Mesodermal cell (in vitro differentiated cells): ENCODE measurements around the gene PTPN5.

Experiments
- H3K27ac ChIP-seq: 2 replicates; pipeline ENCODE4 v1.7.0; 2013; ENCODE audit warnings: mild to moderate bottlenecking, low read depth, low read length, moderate library complexity; ENCODE audit not compliant: severe bottlenecking
- H3K36me3 ChIP-seq: 2 replicates; pipeline ENCODE4 v1.7.1; 2013; ENCODE audit warnings: mild to moderate bottlenecking, low read length, moderate library complexity; ENCODE audit not compliant: control insufficient read depth, insufficient read depth
- H3K4me1 ChIP-seq: one replicate; pipeline ENCODE4 v1.7.1; 2013; ENCODE audit warnings: mild to moderate bottlenecking, low read length; ENCODE audit not compliant: insufficient read depth, control insufficient read depth, poor library complexity, severe bottlenecking
- H3K4me3 ChIP-seq: 2 replicates; pipeline ENCODE4 v1.7.0; 2013; ENCODE audit warnings: low read length, control low read depth, mild to moderate bottlenecking; ENCODE audit not compliant: insufficient read depth, poor library complexity, severe bottlenecking; ENCODE audit errors: extremely low read depth
- H3K9me3 ChIP-seq: 2 replicates; pipeline ENCODE4 v1.7.1; 2013; ENCODE audit warnings: mild to moderate bottlenecking, low read length, moderate library complexity; ENCODE audit not compliant: control insufficient read depth
- WGBS, 2 experiments: methylation state at CpG; one replicate each; pipeline ENCODE4 v1.1.5; 2013; ENCODE audit warnings: missing lambda C conversion rate in 2 of 2; ENCODE audit not compliant: insufficient coverage in 2 of 2; 5-methylcytosine and 5-hydroxymethylcytosine counted together

Gene PTPN5

DNA sequence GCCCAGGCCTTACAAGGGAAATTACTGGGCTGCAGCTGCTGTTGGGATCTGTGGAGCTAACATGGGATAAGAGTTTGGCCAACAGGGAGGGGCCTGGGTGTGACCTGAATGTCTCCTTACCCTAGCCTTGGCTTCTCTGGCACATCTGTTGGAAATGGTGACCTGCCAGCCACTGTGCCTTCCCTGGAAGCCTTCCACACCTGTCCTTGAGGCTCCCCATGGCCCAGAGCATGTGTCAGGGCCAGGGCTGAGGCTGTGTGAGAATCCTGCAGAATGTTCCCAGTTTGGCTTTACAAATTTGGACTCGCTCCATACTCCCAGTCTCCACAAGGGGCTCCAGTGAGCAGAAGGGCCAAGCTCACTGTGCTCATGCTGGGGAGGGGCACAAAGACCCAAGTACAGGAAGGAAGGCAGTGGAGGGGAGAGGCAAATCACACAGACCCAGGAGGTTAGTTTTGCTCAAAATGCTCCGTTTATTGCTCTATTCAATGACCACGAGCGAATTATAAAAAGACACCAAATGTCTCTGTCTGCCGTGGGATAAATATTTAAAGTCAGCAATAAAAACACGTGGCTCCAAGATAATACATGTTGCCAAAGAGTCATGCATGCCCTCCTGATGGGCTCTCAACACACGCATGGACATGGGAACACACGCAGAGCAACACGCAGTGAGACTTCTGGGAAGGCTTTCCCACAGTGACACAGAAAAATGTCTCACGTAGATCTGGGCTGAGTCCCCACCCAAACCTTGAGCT lies 63.9 kb downstream of the PTPN5 start:
- H3K9me3 ChIP-seq: no peaks in the 10 kb centered on the region
- no peaks in the 10 kb centered on the region for H3K36me3 ChIP-seq
- WGBS, 2 experiments: 63 to 70% methylated on average over 10 of the region's 10 CpGs
- peaks cover 8% of the 10 kb centered on the region for H3K4me1 ChIP-seq
- no peak overlapping the region for H3K27ac ChIP-seq
- H3K4me3 ChIP-seq: no peak overlapping the region

DNA sequence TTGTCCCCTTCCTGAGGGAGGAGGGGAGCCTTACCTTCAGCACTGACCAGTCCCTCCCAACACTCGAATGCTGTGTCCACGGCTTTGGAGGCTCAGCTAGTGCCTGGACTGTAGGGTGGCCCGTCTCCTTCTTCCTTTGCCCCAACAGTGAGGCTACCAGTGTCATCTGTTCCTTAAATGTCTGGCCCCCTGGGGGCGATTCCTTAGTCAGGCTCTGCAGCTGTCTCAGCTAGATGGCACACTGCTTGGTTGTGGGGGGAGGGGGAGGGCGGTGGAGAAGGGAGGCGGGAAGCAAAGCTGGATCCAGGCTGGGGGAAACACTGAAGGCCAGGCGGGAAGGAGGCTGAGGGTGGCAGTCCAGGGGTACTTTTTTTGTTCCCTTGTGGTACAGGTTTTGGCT lies 65.6 kb downstream of the PTPN5 start, which contains the start of gene IGSF22:
Gene IGSF22 (minus strand): TSS at position 149 of the 400 bp plus-strand sequence. CDS start 1,952 bp downstream, outside the sequence.
- H3K4me3 ChIP-seq: no peak within 1 kb of the TSS
- no peak within 1 kb of the TSS for H3K27ac ChIP-seq
- H3K9me3 ChIP-seq: no peaks in the 10 kb centered on the region
- 60 to 63% methylated on average over 1 to 3 of the region's 7 CpGs for WGBS, 2 experiments
- no peaks in the 10 kb centered on the region for H3K36me3 ChIP-seq
- H3K4me1 ChIP-seq: peaks cover 8% of the 10 kb centered on the region

DNA sequence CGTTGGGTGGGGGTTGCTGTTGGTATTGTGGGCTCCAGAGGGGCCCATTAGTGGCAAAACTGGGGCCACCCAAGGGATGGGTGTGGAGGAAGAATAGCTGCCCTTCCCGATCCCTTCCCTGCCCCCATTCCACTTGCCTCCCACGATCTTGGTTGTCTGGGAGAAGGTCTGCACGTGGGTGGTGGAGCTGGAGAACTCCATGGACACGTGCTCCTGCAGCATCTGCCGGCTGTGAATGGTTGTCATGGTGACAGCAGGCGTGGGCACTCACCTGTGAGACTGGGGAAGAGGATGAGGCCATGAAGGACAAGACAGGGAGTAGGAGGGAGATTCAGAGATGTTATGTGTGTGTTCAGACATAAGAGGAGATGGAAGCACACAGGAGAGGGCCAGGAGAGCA lies 67.6 kb downstream of the PTPN5 start:
- no peak overlapping the region for H3K4me3 ChIP-seq
- 40 to 56% methylated on average over 1 to 3 of the region's 7 CpGs for WGBS, 2 experiments
- no peaks in the 10 kb centered on the region for H3K36me3 ChIP-seq
- no peaks in the 10 kb centered on the region for H3K9me3 ChIP-seq
- H3K4me1 ChIP-seq: peaks cover 8% of the 10 kb centered on the region
- H3K27ac ChIP-seq: no peak overlapping the region

DNA sequence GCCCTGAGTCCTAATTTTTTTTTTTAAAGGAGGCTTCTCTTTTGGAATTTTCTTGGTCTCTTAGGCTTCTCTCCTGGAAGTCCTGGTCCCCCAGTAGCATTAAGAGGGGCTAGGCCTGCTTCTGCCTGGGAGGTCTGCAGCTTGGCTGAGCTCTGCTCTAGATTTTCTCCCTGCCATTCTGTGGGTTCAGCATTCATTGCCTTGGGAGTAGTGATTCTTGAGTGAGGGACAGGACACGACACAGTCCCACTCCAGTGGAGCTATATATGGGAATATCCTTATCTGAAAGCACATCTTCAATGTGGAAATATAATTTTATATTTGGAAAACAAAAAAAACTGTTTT lies 69.3 kb downstream of the PTPN5 start:
- Histone ChIP-seq H3K4me1 (peaks cover 8% of the 10 kb centered on the region), H3K4me3 (peak overlapping the region; percentile 53), H3K9me3 (no peaks in the 10 kb centered on the region), H3K36me3 (no peaks in the 10 kb centered on the region), H3K27ac (no peak overlapping the region)
- no CpG with 5 or more reads among the region's 1 CpG for WGBS, 2 experiments

DNA sequence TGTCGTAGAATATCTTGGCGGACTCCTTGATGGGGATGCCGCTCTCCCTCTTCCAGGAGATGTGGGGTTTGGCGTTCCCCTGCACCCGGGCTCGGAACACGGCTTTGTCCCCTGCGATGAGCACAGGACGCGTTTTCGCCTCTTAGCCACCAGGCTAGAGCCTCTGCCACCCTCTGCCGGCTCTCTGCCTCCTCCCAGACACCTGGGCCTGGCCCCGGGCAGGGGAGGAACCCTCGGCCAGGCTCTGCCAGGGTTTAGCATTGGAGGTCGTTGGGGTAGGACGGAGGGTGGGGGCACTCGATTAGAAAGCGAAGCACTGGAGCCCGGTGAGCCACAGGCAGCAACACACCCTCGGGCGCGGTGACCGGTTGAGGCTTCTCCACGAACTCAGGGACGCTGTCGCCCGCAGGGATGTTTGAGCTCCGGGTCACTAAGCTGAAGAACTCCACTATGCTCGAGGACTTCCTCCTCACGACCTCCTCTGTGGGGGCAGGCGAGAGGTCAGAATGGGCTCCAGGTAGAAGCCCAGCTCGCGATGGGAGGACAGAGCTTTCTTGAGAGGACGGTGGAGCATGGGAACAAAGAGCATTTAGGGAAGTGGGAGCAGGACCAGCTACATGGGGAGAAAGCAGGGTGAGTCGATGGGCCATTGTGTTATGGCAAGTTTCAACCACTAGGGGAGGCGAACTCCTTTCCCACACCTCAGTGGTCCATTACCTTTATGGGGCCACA lies 69.9 kb downstream of the PTPN5 start:
- 1 to 3% methylated on average over 29 to 30 of the region's 36 CpGs for WGBS, 2 experiments
- H3K4me3 ChIP-seq: peak overlapping the region; percentile 53
- H3K9me3 ChIP-seq: no peaks in the 10 kb centered on the region
- H3K36me3 ChIP-seq: no peaks in the 10 kb centered on the region
- peak overlapping the region; percentile 59 for H3K27ac ChIP-seq
- peaks cover 8% of the 10 kb centered on the region for H3K4me1 ChIP-seq

DNA sequence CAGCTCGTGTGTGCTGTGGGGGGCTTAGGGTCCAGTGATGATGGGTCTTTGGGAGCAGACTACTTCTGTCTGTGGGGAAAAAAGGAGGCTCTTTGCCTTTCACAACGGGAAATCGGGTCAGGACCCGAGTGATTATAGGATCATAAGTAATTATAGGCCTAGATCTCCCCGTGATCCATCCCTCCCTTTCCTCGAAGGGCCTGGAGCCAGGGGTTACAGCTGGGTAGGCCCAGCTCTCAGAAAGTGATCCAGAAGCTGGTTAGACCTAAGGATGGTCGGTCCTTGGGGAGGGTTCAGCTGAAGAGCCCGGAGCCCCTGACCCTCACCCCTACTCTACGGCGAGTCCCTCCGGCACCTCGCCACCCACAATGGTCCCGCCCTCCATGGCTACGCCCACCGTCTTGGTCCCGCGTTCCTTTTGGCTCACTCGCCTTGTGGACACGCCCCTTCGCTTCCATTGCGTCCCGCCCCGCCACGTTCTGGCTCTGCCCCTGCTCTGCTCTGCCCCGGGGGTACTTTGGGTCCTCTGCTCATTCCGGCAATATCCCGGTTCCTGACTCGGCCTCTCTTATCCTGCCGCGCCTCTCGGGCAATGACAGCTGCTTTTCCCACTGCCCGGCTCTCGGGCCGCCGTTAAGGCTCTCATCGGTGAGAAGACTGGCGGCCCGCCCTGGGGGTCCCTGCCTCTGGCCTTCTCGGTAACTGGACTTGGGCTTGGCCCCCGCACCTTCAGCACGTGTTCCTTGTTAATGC lies 70.6 kb downstream of the PTPN5 start:
- H3K36me3 ChIP-seq: no peaks in the 10 kb centered on the region
- peak overlapping the region; percentile 53 for H3K4me3 ChIP-seq
- H3K4me1 ChIP-seq: peaks cover 5% of the 10 kb centered on the region
- peak overlapping the region; percentile 59 for H3K27ac ChIP-seq
- no peaks in the 10 kb centered on the region for H3K9me3 ChIP-seq
- WGBS, 2 experiments: 7 to 9% methylated on average over 35 to 41 of the region's 41 CpGs

DNA sequence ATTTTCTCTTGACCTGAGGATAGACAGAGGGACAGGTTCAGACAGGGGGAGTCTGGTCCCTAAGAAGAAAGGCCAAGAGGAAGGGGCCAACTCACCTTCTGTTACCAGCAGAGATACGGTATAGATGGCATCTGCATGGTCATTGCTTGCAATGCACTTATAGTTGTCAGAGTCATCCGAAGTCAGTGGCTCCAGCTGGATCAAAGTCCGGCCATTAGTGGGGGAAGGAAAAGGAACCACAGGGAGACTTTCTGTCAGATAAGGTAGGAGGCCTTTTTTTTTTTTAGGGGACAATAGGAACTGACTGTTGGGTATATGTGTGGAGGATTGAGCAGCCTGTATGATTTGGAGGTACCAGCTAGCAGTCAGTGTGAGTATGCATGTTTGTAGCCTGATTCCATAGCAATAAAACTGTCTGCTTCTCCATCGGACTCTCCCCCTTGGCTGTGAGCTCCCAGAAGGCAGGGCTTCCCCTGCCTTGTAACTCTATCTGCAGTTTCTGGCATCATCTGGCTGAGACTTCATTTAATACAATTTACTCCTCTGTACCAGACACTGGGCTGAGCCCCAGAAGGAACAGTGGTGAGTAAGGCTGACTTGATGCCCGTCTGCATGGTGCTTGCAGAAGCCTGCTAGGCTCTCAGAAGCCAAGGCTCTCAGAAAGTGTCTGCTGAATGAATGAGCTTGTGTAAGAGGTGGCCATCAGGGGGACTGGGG lies 71.3 kb downstream of the PTPN5 start:
- no peak overlapping the region for H3K4me3 ChIP-seq
- H3K9me3 ChIP-seq: no peaks in the 10 kb centered on the region
- H3K27ac ChIP-seq: no peak overlapping the region
- H3K36me3 ChIP-seq: no peaks in the 10 kb centered on the region
- H3K4me1 ChIP-seq: peaks cover 5% of the 10 kb centered on the region
- WGBS, 2 experiments: 91% methylated on average over 4 to 5 of the region's 5 CpGs

DNA sequence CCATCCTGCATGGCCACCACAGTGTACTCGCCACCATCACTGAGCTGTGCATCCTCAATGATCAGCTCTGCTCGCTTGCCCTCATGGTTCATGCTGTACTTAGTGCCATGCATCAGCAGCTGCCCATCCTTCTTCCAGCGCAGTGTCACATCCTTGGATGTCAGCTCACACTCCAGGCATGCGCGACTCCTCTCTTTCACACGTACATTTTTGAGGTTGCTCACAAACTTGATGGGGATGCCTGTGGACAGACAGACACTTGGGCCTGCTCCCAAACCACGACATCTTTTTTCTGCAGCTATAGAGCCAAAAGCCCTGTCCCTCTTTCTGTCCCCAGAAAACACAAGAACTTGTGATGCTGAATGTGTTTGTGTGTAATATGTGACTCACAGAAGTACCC lies 76.1 kb downstream of the PTPN5 start:
- H3K9me3 ChIP-seq: no peaks in the 10 kb centered on the region
- H3K36me3 ChIP-seq: no peaks in the 10 kb centered on the region
- no peak overlapping the region for H3K27ac ChIP-seq
- WGBS, 2 experiments: 73% methylated on average over 6 of the region's 7 CpGs
- no peaks in the 10 kb centered on the region for H3K4me1 ChIP-seq
- H3K4me3 ChIP-seq: no peak overlapping the region

DNA sequence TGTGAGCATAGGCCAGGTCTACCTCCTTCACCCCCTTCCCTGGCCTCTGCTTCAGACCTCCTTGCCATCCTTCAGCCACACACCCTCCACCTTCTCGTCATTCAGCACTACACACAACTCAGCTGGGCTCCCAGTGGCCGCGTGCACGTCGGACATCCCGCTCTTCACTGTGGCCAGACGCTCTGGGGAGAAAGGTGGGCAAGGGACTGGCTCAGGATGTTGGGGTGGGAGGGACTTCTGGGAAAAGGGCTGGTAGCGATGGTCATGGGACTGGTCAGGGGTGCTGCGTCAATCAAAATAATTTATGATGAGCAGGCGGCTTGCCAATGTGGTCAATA lies 77.2 kb downstream of the PTPN5 start:
- H3K9me3 ChIP-seq: no peaks in the 10 kb centered on the region
- H3K36me3 ChIP-seq: no peaks in the 10 kb centered on the region
- H3K27ac ChIP-seq: no peak overlapping the region
- 67 to 75% methylated on average over 3 to 9 of the region's 10 CpGs for WGBS, 2 experiments
- H3K4me1 ChIP-seq: no peaks in the 10 kb centered on the region
- H3K4me3 ChIP-seq: no peak overlapping the region

DNA sequence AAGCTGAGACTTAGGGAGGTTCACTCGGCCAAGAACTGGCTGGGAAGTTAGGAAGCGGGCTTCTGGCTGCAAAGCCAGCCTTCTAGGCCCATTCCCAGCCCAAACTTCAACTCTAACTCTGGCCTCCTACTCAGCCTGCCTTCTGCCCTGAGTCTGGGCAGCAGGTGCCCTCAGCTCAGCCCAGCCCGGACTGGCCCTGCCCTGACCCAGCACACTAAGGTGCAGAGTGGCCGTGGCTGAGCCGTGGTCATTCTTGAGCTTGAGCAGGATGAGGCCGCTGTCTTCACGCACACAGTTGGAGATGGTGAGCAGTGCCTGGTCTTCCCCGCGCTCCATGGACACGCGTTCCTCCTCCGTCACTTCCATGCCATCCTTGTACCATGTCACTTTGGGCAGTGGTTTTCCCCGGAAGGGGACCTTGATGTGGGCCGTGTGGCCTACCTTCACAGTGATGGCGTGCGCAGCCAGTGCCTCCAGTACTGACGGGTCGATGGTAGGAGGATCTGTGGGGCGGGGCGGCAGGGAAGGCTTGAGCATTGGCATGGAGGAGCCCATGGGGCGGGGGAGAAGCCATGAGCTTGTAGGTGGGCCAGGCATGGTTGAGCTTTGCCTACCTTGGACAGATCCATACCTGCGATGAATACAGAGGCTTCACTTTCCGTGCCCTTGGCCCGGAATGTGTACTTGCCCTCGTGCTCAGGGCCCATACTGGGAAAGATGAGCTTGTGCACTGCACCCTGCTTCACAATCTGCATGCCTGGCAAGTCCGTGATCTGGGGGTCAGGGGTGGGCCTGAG lies 77.8 kb downstream of the PTPN5 start:
- Histone ChIP-seq H3K27ac (no peak overlapping the region), H3K9me3 (no peaks in the 10 kb centered on the region), H3K36me3 (no peaks in the 10 kb centered on the region), H3K4me3 (no peak overlapping the region), H3K4me1 (no peaks in the 10 kb centered on the region)
- WGBS, 2 experiments: 87 to 89% methylated on average over 22 to 25 of the region's 26 CpGs
